Body of pancreas (tissue), 4 donors: ENCODE results near the gene ALCAM.

Experiments used
- POLR2A ChIP-seq, 3 donors: fragments of 450-650 bp; IDR thresholded peaks; one replicate each; pipeline ENCODE4 v1.6.1; 2016; ENCODE audit warnings: antibody characterized with exemption in 3 of 3, mild to moderate bottlenecking in 2 of 3
- TF ChIP-seq, protein P1 (sequence below), 7 experiments: fragments of 450-650 bp in 4 of 7; fragments of 200-600 bp in 3 of 7; sonication (generic) in 3 of 7; IDR thresholded peaks; one replicate each; pipeline ENCODE4 v1.5.1; 2016 to 2019; ENCODE audit warnings: antibody characterized with exemption in 7 of 7

DNA sequence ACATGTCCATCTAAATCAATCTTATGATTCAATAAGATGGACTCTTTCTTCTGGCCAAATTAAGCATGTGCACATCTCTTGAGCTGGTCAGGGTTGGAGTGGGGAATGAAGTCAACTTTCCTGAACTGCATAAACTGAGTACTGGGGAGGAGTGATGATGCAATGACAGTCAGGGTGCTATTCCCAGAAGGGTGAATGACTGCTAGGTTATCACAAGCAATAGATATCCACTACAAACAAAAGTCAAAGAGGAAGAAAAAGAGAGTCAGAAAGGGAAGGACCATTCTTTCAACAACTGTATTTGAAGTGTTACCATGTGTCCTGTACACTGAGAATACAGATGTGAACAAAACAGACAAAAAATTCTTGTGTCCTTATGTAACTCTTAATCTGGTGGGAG, 70.0 kb downstream of the ALCAM start:
- no peak for TF ChIP-seq POLR2A (IDR thresholded peaks at IDR 0.05)
- TF ChIP-seq, protein P1, sequence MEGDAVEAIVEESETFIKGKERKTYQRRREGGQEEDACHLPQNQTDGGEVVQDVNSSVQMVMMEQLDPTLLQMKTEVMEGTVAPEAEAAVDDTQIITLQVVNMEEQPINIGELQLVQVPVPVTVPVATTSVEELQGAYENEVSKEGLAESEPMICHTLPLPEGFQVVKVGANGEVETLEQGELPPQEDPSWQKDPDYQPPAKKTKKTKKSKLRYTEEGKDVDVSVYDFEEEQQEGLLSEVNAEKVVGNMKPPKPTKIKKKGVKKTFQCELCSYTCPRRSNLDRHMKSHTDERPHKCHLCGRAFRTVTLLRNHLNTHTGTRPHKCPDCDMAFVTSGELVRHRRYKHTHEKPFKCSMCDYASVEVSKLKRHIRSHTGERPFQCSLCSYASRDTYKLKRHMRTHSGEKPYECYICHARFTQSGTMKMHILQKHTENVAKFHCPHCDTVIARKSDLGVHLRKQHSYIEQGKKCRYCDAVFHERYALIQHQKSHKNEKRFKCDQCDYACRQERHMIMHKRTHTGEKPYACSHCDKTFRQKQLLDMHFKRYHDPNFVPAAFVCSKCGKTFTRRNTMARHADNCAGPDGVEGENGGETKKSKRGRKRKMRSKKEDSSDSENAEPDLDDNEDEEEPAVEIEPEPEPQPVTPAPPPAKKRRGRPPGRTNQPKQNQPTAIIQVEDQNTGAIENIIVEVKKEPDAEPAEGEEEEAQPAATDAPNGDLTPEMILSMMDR (IDR thresholded peaks at IDR 0.05), result no peak
